Measurements from ENCODE around the gene BCAS3. TPM values are rescaled to one million over a fixed set of nuclear protein-coding genes. Genes with fewer than 3 reads are reported as not detected.
"Not testable (repeated sequence)": the region's sequence is repeated elsewhere in the genome, so short reads cannot be mapped to it uniquely, and the experiment has no call there.

The BCAS3 gene
- polyA plus RNA-seq, 1 experiment: 17.5 TPM

- TF ChIP-seq CTCF (IDR thresholded peaks at IDR 0.05; ENCODE audit: low read depth, low read length): no peak
- POLR2A ChIA-PET: no interaction called here
- DNase-seq (ENCODE audit: low read depth, low spot score): no peak
- Histone ChIP-seq H3K4me3 (ENCODE audit: low read depth, low read length) (no peak overlapping the region), H3K9me3 (ENCODE audit: control insufficient read depth, insufficient read depth, low read length) (no peaks in the 10 kb centered on the region), H3K27me3 (ENCODE audit: control insufficient read depth, insufficient read depth, low read length) (no peaks in the 10 kb centered on the region), H3K27ac (ENCODE audit: low read depth, low read length) (no peak overlapping the region)
- CTCF ChIA-PET: no interaction called here
Observed at GRCh38 chr17:60665602-60666001, 12.0 kb upstream of the BCAS3 start.

- CTCF ChIA-PET; H3K27ac ChIP-seq (ENCODE audit: low read depth, low read length); H3K9me3 ChIP-seq (ENCODE audit: control insufficient read depth, insufficient read depth, low read length); H3K4me3 ChIP-seq (ENCODE audit: low read depth, low read length); DNase-seq (ENCODE audit: low read depth, low spot score); H3K27me3 ChIP-seq (ENCODE audit: control insufficient read depth, insufficient read depth, low read length); POLR2A ChIA-PET: not testable (repeated sequence)
Observed at GRCh38 chr17:60668741-60669140, 8.9 kb upstream of the BCAS3 start.

- Histone ChIP-seq H3K9me3 (ENCODE audit: control insufficient read depth, insufficient read depth, low read length) (no peaks in the 10 kb centered on the region; the same call in 1 of the 2 replicates), H3K27me3 (ENCODE audit: control insufficient read depth, insufficient read depth, low read length) (no peaks in the 10 kb centered on the region), H3K4me3 (ENCODE audit: low read depth, low read length) (no peak overlapping the region), H3K27ac (ENCODE audit: low read depth, low read length) (no peak overlapping the region)
- DNase-seq (ENCODE audit: low read depth, low spot score): no peak
- ChIA-PET CTCF (no interaction called here), POLR2A (no interaction called here)
- no peak for TF ChIP-seq CTCF (IDR thresholded peaks at IDR 0.05; ENCODE audit: low read depth, low read length)
Observed at GRCh38 chr17:60671482-60671881, 6.2 kb upstream of the BCAS3 start.

- H3K9me3 ChIP-seq (ENCODE audit: control insufficient read depth, insufficient read depth, low read length); H3K27me3 ChIP-seq (ENCODE audit: control insufficient read depth, insufficient read depth, low read length); CTCF ChIA-PET; POLR2A ChIA-PET; H3K27ac ChIP-seq (ENCODE audit: low read depth, low read length); H3K4me3 ChIP-seq (ENCODE audit: low read depth, low read length); DNase-seq (ENCODE audit: low read depth, low spot score): not testable (repeated sequence)
Observed at GRCh38 chr17:60674637-60675036, 3.0 kb upstream of the BCAS3 start.

GRCh38 chr17:60675997-60676396 is 1.7 kb upstream of the BCAS3 start:
- POLR2A ChIA-PET: no interaction called here
- H3K27ac ChIP-seq (ENCODE audit: low read depth, low read length): no peak overlapping the region
- no peaks in the 10 kb centered on the region; the same call in 1 of the 2 replicates for H3K9me3 ChIP-seq (ENCODE audit: control insufficient read depth, insufficient read depth, low read length)
- no peaks in the 10 kb centered on the region for H3K27me3 ChIP-seq (ENCODE audit: control insufficient read depth, insufficient read depth, low read length)
- DNase-seq (ENCODE audit: low read depth, low spot score): no peak
- CTCF ChIA-PET: no interaction called here
- no peak for TF ChIP-seq CTCF (IDR thresholded peaks at IDR 0.05; ENCODE audit: low read depth, low read length)
- no peak overlapping the region for H3K4me3 ChIP-seq (ENCODE audit: low read depth, low read length)

- ChIA-PET POLR2A (interaction anchor here (0.6 to 1.1 kb wide), 4 partner anchors 29 to 1216 kb away, joined by 3 to 6 read pairs (median 3); partner anchors contain the start of gene PPM1D), CTCF (interaction anchor here (0.9 kb wide), 1 partner anchor 325 kb away, joined by 3 read pairs; no protein-coding TSS in a partner anchor)
- TF ChIP-seq CTCF (IDR thresholded peaks at IDR 0.05; ENCODE audit: low read depth, low read length): no peak
- no peak for DNase-seq (ENCODE audit: low read depth, low spot score)
- Histone ChIP-seq H3K9me3 (ENCODE audit: control insufficient read depth, insufficient read depth, low read length) (no peaks in the 10 kb centered on the region; the same call in 1 of the 2 replicates), H3K27me3 (ENCODE audit: control insufficient read depth, insufficient read depth, low read length) (no peaks in the 10 kb centered on the region), H3K4me3 (ENCODE audit: low read depth, low read length) (peak overlapping the region; percentile 89), H3K27ac (ENCODE audit: low read depth, low read length) (peak overlapping the region; percentile 21)
Observed at GRCh38 chr17:60676758-60677307, 818 bp upstream of the BCAS3 start.
